Peyer's patch (tissue), 4 donors: ENCODE results near the gene RAB3B. TPM values are rescaled to one million over a fixed set of nuclear protein-coding genes. Genes with fewer than 3 reads are reported as not detected.

ENCODE experiments used
- DNase-seq, 3 donors: peaks; one replicate each; pipeline ENCODE4 v3.0.0-alpha.2; 2017 to 2019
- H3K27ac ChIP-seq, 4 donors: fragments of 200-600 bp; sonication (generic); one replicate each; pipeline ENCODE4 v1.5.1; 2016 to 2019
- H3K27me3 ChIP-seq, 2 donors: fragments of 200-600 bp; sonication (generic); one replicate each; pipeline ENCODE4 v1.5.1; 2019
- H3K36me3 ChIP-seq, 3 donors: fragments of 200-600 bp; sonication (generic); one replicate each; pipeline ENCODE4 v1.5.1; 2016 to 2019
- H3K4me1 ChIP-seq, 4 donors: fragments of 200-600 bp; sonication (generic); one replicate each; pipeline ENCODE4 v1.5.1; 2016 to 2019
- H3K4me3 ChIP-seq, 4 donors: fragments of 200-600 bp; sonication (generic); 1 replicate in 3 of 4; 2 replicates in 1 of 4; pipeline ENCODE4 v1.5.1; 2016 to 2019; ENCODE audit warnings: mild to moderate bottlenecking in 1 of 4
- H3K9me3 ChIP-seq, 4 donors: fragments of 200-600 bp; sonication (generic); one replicate each; pipeline ENCODE4 v1.5.1; 2016 to 2019; ENCODE audit warnings: mild to moderate bottlenecking in 1 of 4
- CTCF ChIP-seq, 6 experiments: fragments of 450-650 bp in 4 of 6; fragments of 200-600 bp in 2 of 6; sonication (generic) in 1 of 6; IDR thresholded peaks; one replicate each; pipeline ENCODE4 v1.5.1; 2017 to 2019; ENCODE audit warnings: antibody characterized with exemption in 6 of 6, mild to moderate bottlenecking in 3 of 6, moderate library complexity in 1 of 6
- POLR2A ChIP-seq, 2 donors: fragments of 450-650 bp; IDR thresholded peaks; one replicate each; pipeline ENCODE4 v1.5.1; 2017; ENCODE audit warnings: antibody characterized with exemption in 2 of 2, mild to moderate bottlenecking in 2 of 2, moderate library complexity in 2 of 2
- total RNA-seq, 4 donors: library from RNA; depleted of rRNA; stranded (reverse); fragments of >200 nt; gene quantifications; one replicate each; pipeline ENCODE4 v1.1.0, GENCODE V29; 2016

Gene RAB3B
- total RNA-seq, 4 donors from 2014 or later = 0.83 to 1.6 (median 1.5) TPM

- Histone ChIP-seq H3K4me3 (no peak overlapping the region), H3K27me3 (no peaks in the 10 kb centered on the region), H3K4me1 (no peaks in the 10 kb centered on the region), H3K36me3 (no peaks in the 10 kb centered on the region), H3K27ac (no peak overlapping the region), H3K9me3 (no peaks in the 10 kb centered on the region)
- DNase-seq = no peak
- TF ChIP-seq POLR2A (IDR thresholded peaks at IDR 0.05) = no peak
- TF ChIP-seq CTCF (IDR thresholded peaks at IDR 0.05) = no peak
Measured at GRCh38 chr1:51982161-51982560, 8.3 kb downstream of the RAB3B start.

- no peak for DNase-seq
- no peak overlapping the region for H3K4me3 ChIP-seq
- H3K27ac ChIP-seq = no peak overlapping the region
- H3K4me1 ChIP-seq = no peaks in the 10 kb centered on the region
- H3K36me3 ChIP-seq = no peaks in the 10 kb centered on the region
- no peak for TF ChIP-seq POLR2A (IDR thresholded peaks at IDR 0.05)
- TF ChIP-seq CTCF (IDR thresholded peaks at IDR 0.05) = no peak
- no peaks in the 10 kb centered on the region for H3K9me3 ChIP-seq
- H3K27me3 ChIP-seq = no peaks in the 10 kb centered on the region
Measured at GRCh38 chr1:51981555-51981954, 8.9 kb downstream of the RAB3B start.

- Histone ChIP-seq H3K9me3 (no peaks in the 10 kb centered on the region), H3K4me3 (no peak overlapping the region), H3K27me3 (no peaks in the 10 kb centered on the region), H3K27ac (no peak overlapping the region), H3K4me1 (no peaks in the 10 kb centered on the region), H3K36me3 (no peaks in the 10 kb centered on the region)
- DNase-seq = no peak
- TF ChIP-seq CTCF (IDR thresholded peaks at IDR 0.05) = no peak
- no peak for TF ChIP-seq POLR2A (IDR thresholded peaks at IDR 0.05)
Measured at GRCh38 chr1:51978099-51978498, 12.4 kb downstream of the RAB3B start.

- no peaks in the 10 kb centered on the region for H3K9me3 ChIP-seq
Measured at GRCh38 chr1:51976846-51977602, 13.5 kb downstream of the RAB3B start.

GRCh38 chr1:51973587-51974474, 16.7 kb downstream of the RAB3B start:
- Histone ChIP-seq H3K27me3 (no peaks in the 10 kb centered on the region), H3K36me3 (no peaks in the 10 kb centered on the region), H3K27ac (no peak overlapping the region), H3K4me3 (no peak overlapping the region), H3K9me3 (no peaks in the 10 kb centered on the region), H3K4me1 (no peaks in the 10 kb centered on the region)
- no peak for TF ChIP-seq CTCF (IDR thresholded peaks at IDR 0.05)
- TF ChIP-seq POLR2A (IDR thresholded peaks at IDR 0.05) = no peak
- no peak for DNase-seq

More at GRCh38 chr1:51976846-51977602, 13.5 kb downstream of the RAB3B start:
- H3K27ac ChIP-seq = no peak overlapping the region
- H3K36me3 ChIP-seq = no peaks in the 10 kb centered on the region
- H3K4me3 ChIP-seq = no peak overlapping the region
- H3K4me1 ChIP-seq = no peaks in the 10 kb centered on the region
- H3K27me3 ChIP-seq = no peaks in the 10 kb centered on the region
- no peak for DNase-seq
- TF ChIP-seq POLR2A (IDR thresholded peaks at IDR 0.05) = no peak
- TF ChIP-seq CTCF (IDR thresholded peaks at IDR 0.05) = no peak
